Neural cell (in vitro differentiated cells): Measurements from ENCODE around the gene LHX2. TPM values are rescaled to one million over a fixed set of nuclear protein-coding genes. Genes with fewer than 3 reads are reported as not detected.

ENCODE experiments used
- H2AFZ ChIP-seq: fragments of 200-600, 300-800 bp; sonication (generic), shearing (Covaris generic); 2 replicates; pipeline ENCODE4 v1.6.0; 2014; ENCODE audit warnings: low read depth, mild to moderate bottlenecking, antibody characterized with exemption, low read length, moderate library complexity
- H3F3A ChIP-seq: fragments of 200-600 bp; shearing (Covaris generic); 2 replicates; pipeline ENCODE4 v1.6.1; 2016; ENCODE audit warnings: mild to moderate bottlenecking, moderate library complexity, mixed read lengths, antibody characterized with exemption, low read length; ENCODE audit not compliant: insufficient read depth, poor library complexity, severe bottlenecking
- H3K27ac ChIP-seq: fragments of 200-600, 300-800 bp; sonication (generic), shearing (Covaris generic); 2 replicates; pipeline ENCODE4 v1.5.1; 2014; ENCODE audit warnings: mild to moderate bottlenecking, low read length, moderate library complexity
- H3K27me3 ChIP-seq: fragments of 300-800, 200-600 bp; sonication (generic), shearing (Covaris generic); 2 replicates; pipeline ENCODE4 v1.6.0; 2014; ENCODE audit warnings: mild to moderate bottlenecking, low read depth, low read length, moderate library complexity; ENCODE audit not compliant: insufficient read depth
- H3K36me3 ChIP-seq: fragments of 300-800, 200-600 bp; sonication (generic), shearing (Covaris generic); 2 replicates; pipeline ENCODE4 v1.5.1; 2014; ENCODE audit warnings: mild to moderate bottlenecking, antibody characterized with exemption, low read length, moderate library complexity; ENCODE audit not compliant: insufficient read depth
- H3K4me2 ChIP-seq: fragments of 300-800, 200-600 bp; sonication (generic), shearing (Covaris generic); 2 replicates; pipeline ENCODE4 v1.6.0; 2014; ENCODE audit warnings: mild to moderate bottlenecking, low read length
- H3K4me3 ChIP-seq: fragments of 300-800, 200-600 bp; sonication (generic), shearing (Covaris generic); 2 replicates; pipeline ENCODE4 v1.5.1; 2014; ENCODE audit warnings: mild to moderate bottlenecking, low read length, moderate library complexity
- H3K79me2 ChIP-seq: fragments of 200-600 bp; shearing (Covaris generic); replicated peaks from 2 replicates; pipeline ENCODE4 v1.6.0; 2014; ENCODE audit warnings: mild to moderate bottlenecking, low read length, moderate library complexity; ENCODE audit not compliant: insufficient read depth
- H3K9ac ChIP-seq: fragments of 300-800, 200-600 bp; sonication (generic), shearing (Covaris generic); 2 replicates; pipeline ENCODE4 v1.6.1; 2016; ENCODE audit warnings: mild to moderate bottlenecking, low read length, mixed read lengths
- H3K9me2 ChIP-seq: fragments of 200-600 bp; shearing (Covaris generic); 2 replicates; pipeline ENCODE4 v1.6.1; 2016; ENCODE audit warnings: mild to moderate bottlenecking, low read length, mixed read lengths; ENCODE audit not compliant: insufficient read depth
- H3K9me3 ChIP-seq: fragments of 200-600, 300-800 bp; sonication (generic), shearing (Covaris generic); 2 replicates; pipeline ENCODE4 v1.6.1; 2016; ENCODE audit warnings: mild to moderate bottlenecking, mixed run types, low read length, moderate library complexity, mixed read lengths
- H4K20me1 ChIP-seq: fragments of 200-600 bp; shearing (Covaris generic); 2 replicates; pipeline ENCODE4 v1.6.1; 2016; ENCODE audit warnings: mild to moderate bottlenecking, mixed run types; ENCODE audit not compliant: insufficient read depth
- CTCF ChIP-seq: fragments of 450-650 bp; IDR thresholded peaks from 2 replicates; pipeline ENCODE4 v1.5.1; 2014; ENCODE audit warnings: antibody characterized with exemption, mild to moderate bottlenecking, moderate library complexity; ENCODE audit not compliant: poor library complexity, severe bottlenecking
- EP300 ChIP-seq: fragments of 450-650 bp; conservative IDR thresholded peaks from 2 replicates; pipeline ENCODE4 v1.6.1; 2014; ENCODE audit warnings: antibody characterized with exemption, mild to moderate bottlenecking, moderate library complexity; ENCODE audit not compliant: poor library complexity, severe bottlenecking
- EZH2 ChIP-seq: fragments of 200-600, 300-800 bp; shearing (Covaris generic), sonication (generic); IDR thresholded peaks from 2 replicates; pipeline ENCODE4 v1.6.1; 2014; ENCODE audit warnings: antibody characterized with exemption, low read length, borderline replicate concordance, mild to moderate bottlenecking; ENCODE audit not compliant: insufficient read depth, poor library complexity, severe bottlenecking
- MXI1 ChIP-seq: fragments of 450-650 bp; conservative IDR thresholded peaks from 2 replicates; pipeline ENCODE4 v1.6.1; 2014; ENCODE audit warnings: antibody characterized with exemption, mild to moderate bottlenecking; ENCODE audit not compliant: poor library complexity, severe bottlenecking
- POLR2AphosphoS5 ChIP-seq: IDR thresholded peaks from 2 replicates; pipeline ENCODE4 v1.6.1; 2012
- RAD21 ChIP-seq: fragments of 450-650 bp; conservative IDR thresholded peaks from 2 replicates; pipeline ENCODE4 v1.6.1; 2014; ENCODE audit warnings: antibody characterized with exemption, mild to moderate bottlenecking, moderate library complexity
- REST ChIP-seq: IDR thresholded peaks from 2 replicates; pipeline ENCODE4 v1.6.1; 2012; ENCODE audit warnings: borderline replicate concordance
- SMC3 ChIP-seq: fragments of 450-650 bp; conservative IDR thresholded peaks from 2 replicates; pipeline ENCODE4 v1.6.1; 2014; ENCODE audit warnings: antibody characterized with exemption, mild to moderate bottlenecking, moderate library complexity; ENCODE audit not compliant: poor library complexity
- TAF1 ChIP-seq: IDR thresholded peaks from 2 replicates; pipeline ENCODE4 v1.6.1; 2012; ENCODE audit warnings: low read depth
- polyA plus RNA-seq: library from polyadenylated mRNA; depleted of rRNA; stranded (reverse); fragments of >200 nt; gene quantifications from 2 replicates; pipeline ENCODE4 v1.2.3, GENCODE V29; 2014

LHX2 gene
- polyA plus RNA-seq, 1 donor from 2014 or later = 3.6 TPM

DNA sequence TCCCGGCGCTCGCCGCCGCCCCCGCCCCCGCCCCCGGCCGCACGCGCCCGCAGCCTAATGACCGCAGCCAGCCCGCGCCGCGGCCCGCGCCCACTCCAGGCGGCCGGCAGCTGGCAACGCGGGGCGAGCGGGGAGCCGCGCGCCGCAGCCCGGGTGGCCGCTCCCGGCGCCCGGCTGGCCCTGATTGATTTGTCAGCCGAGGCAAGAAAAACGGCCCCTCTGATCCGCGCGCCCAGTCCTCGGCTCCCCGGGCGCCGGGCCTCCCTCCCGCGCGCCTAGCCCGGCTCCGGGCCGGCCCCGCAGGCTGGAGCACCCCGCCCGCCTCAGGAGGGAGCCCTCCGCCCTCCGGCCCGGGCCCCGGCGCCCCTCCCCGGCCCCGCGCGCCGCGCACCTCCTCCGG, 11.9 kb upstream of the LHX2 start:
- Histone ChIP-seq H3K9me3 (no peaks in the 10 kb centered on the region), H3K4me2 (no peak overlapping the region), H3F3A (no peaks in the 10 kb centered on the region), H3K27ac (no peak overlapping the region), H4K20me1 (no peaks in the 10 kb centered on the region), H3K4me3 (no peak overlapping the region), H3K36me3 (no peaks in the 10 kb centered on the region), H3K79me2 (peaks cover 45% of the 10 kb centered on the region), H3K27me3 (peaks cover 63% of the 10 kb centered on the region), H3K9ac (no peak overlapping the region), H2AFZ (no peak overlapping the region), H3K9me2 (no peaks in the 10 kb centered on the region)
- TF ChIP-seq SMC3 = no peak
- TF ChIP-seq EP300 = no peak
- TF ChIP-seq CTCF = no peak
- no peak for TF ChIP-seq POLR2AphosphoS5
- TF ChIP-seq RAD21 = no peak
- no peak for TF ChIP-seq TAF1
- TF ChIP-seq REST = no peak
- no peak for TF ChIP-seq MXI1
- TF ChIP-seq EZH2 = no peak

- no peak overlapping the region for H3K27ac ChIP-seq
- H3K27me3 ChIP-seq = peaks cover 69% of the 10 kb centered on the region
- H3K9ac ChIP-seq = no peak overlapping the region
- no peaks in the 10 kb centered on the region for H3K9me2 ChIP-seq
- no peak overlapping the region for H3K4me2 ChIP-seq
- H2AFZ ChIP-seq = no peak overlapping the region
- peaks cover 51% of the 10 kb centered on the region for H3K79me2 ChIP-seq
- no peaks in the 10 kb centered on the region for H3F3A ChIP-seq
- peak overlapping the region; percentile 56 for H3K4me3 ChIP-seq
- no peaks in the 10 kb centered on the region for H3K9me3 ChIP-seq
- no peaks in the 10 kb centered on the region for H3K36me3 ChIP-seq
- H4K20me1 ChIP-seq = no peaks in the 10 kb centered on the region
- TF ChIP-seq EZH2 (no peak), EP300 (no peak), SMC3 (no peak), POLR2AphosphoS5 (no peak)
These were observed 11.3 kb upstream of the LHX2 start for GRCh38 chr9:124000161-124000783.
